Tibial nerve (tissue), 4 donors: ENCODE data around the gene LLGL1. TPM values are rescaled to one million over a fixed set of nuclear protein-coding genes. Genes with fewer than 3 reads are reported as not detected.

ENCODE experiments used
- DNase-seq, 2 donors: peaks; one replicate each; pipeline ENCODE4 v3.0.0-alpha.2; 2019; ENCODE audit warnings: low spot score in 2 of 2
- H3K27ac ChIP-seq, 4 donors: fragments of 200-600 bp; sonication (generic) in 3 of 4; one replicate each; pipeline ENCODE4 v1.5.1; 2017 to 2019; ENCODE audit warnings: mild to moderate bottlenecking in 1 of 4
- H3K27me3 ChIP-seq, 2 donors: fragments of 200-600 bp; sonication (generic) in 1 of 2; one replicate each; pipeline versions ENCODE4 v1.5.1 to v1.6.0; 2017 to 2019
- H3K36me3 ChIP-seq, 3 donors: fragments of 200-600 bp; sonication (generic); one replicate each; pipeline ENCODE4 v1.5.1; 2018 to 2019
- H3K4me1 ChIP-seq, 4 donors: fragments of 200-600 bp; sonication (generic) in 3 of 4; one replicate each; pipeline ENCODE4 v1.5.1; 2017 to 2019
- H3K4me3 ChIP-seq, 4 donors: fragments of 200-600 bp; sonication (generic) in 3 of 4; one replicate each; pipeline ENCODE4 v1.5.1; 2017 to 2019; ENCODE audit warnings: mild to moderate bottlenecking in 1 of 4, moderate library complexity in 1 of 4
- H3K9me3 ChIP-seq, 4 donors: fragments of 200-600 bp; sonication (generic) in 3 of 4; one replicate each; pipeline ENCODE4 v1.5.1; 2017 to 2019
- CTCF ChIP-seq, 5 experiments: fragments of 200-600 bp in 3 of 5; fragments of 450-650 bp in 2 of 5; sonication (generic) in 3 of 5; IDR thresholded peaks; one replicate each; pipeline ENCODE4 v1.5.1; 2016 to 2019; ENCODE audit warnings: antibody characterized with exemption in 5 of 5, mild to moderate bottlenecking in 3 of 5, moderate library complexity in 2 of 5
- EP300 ChIP-seq, 2 donors: sonication (generic); formaldehyde crosslinking; IDR thresholded peaks; one replicate each; pipeline ENCODE4 v1.6.1; 2017; ENCODE audit warnings: antibody characterized with exemption in 2 of 2, mild to moderate bottlenecking in 1 of 2
- POLR2A ChIP-seq, 2 donors: fragments of 450-650 bp; IDR thresholded peaks; one replicate each; pipeline ENCODE4 v1.6.1; 2017; ENCODE audit warnings: antibody characterized with exemption in 2 of 2, mild to moderate bottlenecking in 2 of 2, moderate library complexity in 2 of 2
- WGBS, 2 donors: methylation state at CpG; one replicate each; pipeline ENCODE4 v1.1.5; 2018; 5-methylcytosine and 5-hydroxymethylcytosine counted together
- total RNA-seq, 4 donors: library from RNA; depleted of rRNA; stranded (reverse); fragments of >200 nt; gene quantifications; one replicate each; pipeline ENCODE4 v1.1.0, GENCODE V29; 2016

The LLGL1 gene
- total RNA-seq, 4 donors from 2014 or later: 20.9 to 30.2 (median 27.9) TPM

GRCh38 chr17:18259621-18260331, 34.3 kb downstream of the LLGL1 start:
- Histone ChIP-seq H3K9me3 (no peaks in the 10 kb centered on the region), H3K27me3 (no peaks in the 10 kb centered on the region), H3K4me1 (peaks cover 0 to 60% (median 37%) of the 10 kb centered on the region in 4 donors), H3K36me3 (peaks cover 0 to 41% (median 12%) of the 10 kb centered on the region in 3 donors), H3K4me3 (peak overlapping the region in 3 of 4 donors; percentile 72 to 82 (median 74)), H3K27ac (peak overlapping the region; percentile 62 to 99 (median 88))
- DNase-seq: no peak
- WGBS, 2 donors: 71 to 72% methylated on average over 19 to 22 of the region's 22 CpGs
- TF ChIP-seq EP300 (IDR thresholded peaks at IDR 0.05) (no peak), POLR2A (IDR thresholded peaks at IDR 0.05) (no peak)

DNA sequence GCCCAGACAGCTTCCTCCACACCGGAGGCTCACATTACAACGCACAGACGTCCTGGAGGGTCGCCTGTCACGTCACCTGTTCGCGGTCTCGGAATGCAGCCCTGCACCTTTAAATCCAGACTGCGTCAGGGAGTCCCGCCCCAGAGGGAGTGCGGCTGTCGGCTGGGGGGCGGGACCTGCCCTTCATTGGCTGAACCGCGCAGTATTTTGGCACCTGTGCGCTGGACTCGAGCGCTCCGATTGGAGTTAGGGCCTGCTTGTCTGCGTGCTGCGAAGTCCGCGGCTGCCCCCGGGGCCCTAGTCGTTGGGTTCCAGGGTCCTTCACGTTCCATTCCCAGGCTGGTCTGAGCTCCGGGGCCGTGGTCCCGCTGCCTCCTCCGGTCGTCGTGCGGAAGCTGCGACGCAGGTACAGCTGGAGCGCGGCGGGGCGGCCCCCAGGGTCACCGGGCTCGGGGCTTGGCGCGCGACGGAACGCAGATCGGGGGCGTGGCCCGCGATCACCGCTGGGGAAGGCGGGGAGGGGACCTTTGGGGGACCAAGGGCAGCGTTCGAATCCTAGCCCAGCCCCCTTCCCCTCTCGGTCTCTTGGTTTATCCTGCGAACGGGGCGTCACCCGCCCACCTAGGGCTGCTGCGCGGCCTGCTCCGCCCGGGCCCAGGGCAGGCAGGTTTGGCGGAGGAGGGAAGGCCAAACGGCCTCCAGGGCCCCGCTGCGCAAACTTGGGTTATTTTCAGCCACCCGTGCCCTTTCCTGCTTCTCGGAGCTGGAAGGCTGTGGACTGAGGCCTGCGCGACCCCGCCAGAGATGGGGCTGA, 35.1 kb downstream of the LLGL1 start, which contains the start of gene MIEF2:
Gene MIEF2, plus strand, starts transcription at position 331 of the 814 bp plus-strand sequence. CDS start 2,059 bp downstream, outside the sequence.
- peak within 1 kb of the TSS; percentile 72 to 87 (median 78) for H3K4me3 ChIP-seq
- 0 to 1% methylated on average over 24 to 35 of the region's 72 CpGs for WGBS, 2 donors
- no peaks in the 10 kb centered on the region for H3K27me3 ChIP-seq
- peak; percentile 89 to 92 for DNase-seq
- peak within 1 kb of the TSS; percentile 62 to 99 (median 88) for H3K27ac ChIP-seq
- H3K4me1 ChIP-seq: peaks cover 0 to 60% (median 37%) of the 10 kb centered on the region in 4 donors
- H3K9me3 ChIP-seq: no peaks in the 10 kb centered on the region
- TF ChIP-seq EP300 (IDR thresholded peaks at IDR 0.05) (peak; percentile 80 to 81), POLR2A (IDR thresholded peaks at IDR 0.05) (peak in 1 of 2 donors; percentile 62), CTCF (IDR thresholded peaks at IDR 0.05) (peak in 1 of 5 experiments; percentile 16)
- H3K36me3 ChIP-seq: peaks cover 0 to 41% (median 10%) of the 10 kb centered on the region in 3 donors

- WGBS, 2 donors: 0 to 2% methylated on average over 7 to 16 of the region's 16 CpGs
- DNase-seq: no peak
- Histone ChIP-seq H3K4me1 (peaks cover 0 to 55% (median 37%) of the 10 kb centered on the region in 4 donors), H3K27ac (peak overlapping the region; percentile 62 to 99 (median 88)), H3K27me3 (no peaks in the 10 kb centered on the region), H3K36me3 (peaks cover 0 to 41% (median 10%) of the 10 kb centered on the region in 3 donors), H3K9me3 (no peaks in the 10 kb centered on the region), H3K4me3 (peak overlapping the region; percentile 72 to 87 (median 78))
- TF ChIP-seq EP300 (IDR thresholded peaks at IDR 0.05) (no peak), POLR2A (IDR thresholded peaks at IDR 0.05) (no peak)
Measured at GRCh38 chr17:18261146-18261515, 35.7 kb downstream of the LLGL1 start.

DNA sequence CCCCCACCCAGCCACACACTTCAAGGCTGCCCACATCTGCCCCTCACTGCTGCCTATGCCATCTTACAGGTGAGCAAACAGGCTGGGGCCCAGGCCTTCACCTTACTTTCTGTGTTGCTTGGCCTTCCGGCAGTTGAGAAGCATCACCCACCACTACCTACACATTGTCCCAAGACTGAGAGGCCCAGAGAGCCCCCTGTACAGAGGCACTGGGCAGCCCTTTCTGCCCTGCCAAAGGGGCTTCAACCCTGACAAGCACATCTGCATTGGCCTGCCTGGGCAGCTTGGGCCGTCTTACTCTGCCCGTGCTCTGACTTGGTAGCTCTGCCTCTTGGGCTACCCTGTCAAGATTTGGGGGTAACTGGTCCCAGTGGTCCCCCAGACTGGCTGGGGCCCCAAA, 36.2 kb downstream of the LLGL1 start:
- 73 to 83% methylated on average over 3 of the region's 3 CpGs for WGBS, 2 donors
- Histone ChIP-seq H3K27ac (peak overlapping the region in 3 of 4 donors; percentile 85 to 99 (median 91)), H3K27me3 (no peaks in the 10 kb centered on the region)

DNA sequence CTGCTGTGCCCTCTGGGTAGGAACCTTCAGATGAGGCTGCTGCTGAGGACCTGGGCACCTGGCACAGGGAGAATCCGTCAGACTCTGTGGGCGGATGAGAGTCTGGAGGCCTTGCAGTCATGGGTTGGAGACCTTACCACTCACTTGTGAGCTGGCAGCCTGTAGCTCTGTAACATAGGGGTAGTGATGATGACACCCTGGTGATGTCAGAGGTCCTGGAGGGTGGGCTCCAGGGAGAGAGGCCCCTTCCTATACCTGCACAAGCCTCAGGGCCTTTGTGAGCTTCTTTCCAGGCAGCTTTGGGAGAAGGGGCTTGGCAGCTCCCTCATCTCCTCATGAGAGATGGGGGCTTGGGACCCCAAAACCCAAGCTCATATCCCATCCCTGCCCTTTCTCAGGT, 36.7 kb downstream of the LLGL1 start:
- H3K27me3 ChIP-seq: no peaks in the 10 kb centered on the region
- WGBS, 2 donors: 90 to 94% methylated on average over 2 of the region's 2 CpGs
- H3K27ac ChIP-seq: peak overlapping the region in 2 of 4 donors; percentile 91 to 99
- H3K36me3 ChIP-seq: peaks cover 0 to 42% (median 10%) of the 10 kb centered on the region in 3 donors
- no peak for TF ChIP-seq CTCF (IDR thresholded peaks at IDR 0.05)
- TF ChIP-seq EP300 (IDR thresholded peaks at IDR 0.05): no peak
- no peak overlapping the region for H3K4me3 ChIP-seq
- peaks cover 0 to 45% (median 30%) of the 10 kb centered on the region in 4 donors for H3K4me1 ChIP-seq
- DNase-seq: no peak
- H3K9me3 ChIP-seq: no peaks in the 10 kb centered on the region

More for the DNA sequence above, 36.2 kb downstream of the LLGL1 start:
- TF ChIP-seq EP300 (IDR thresholded peaks at IDR 0.05) (no peak), CTCF (IDR thresholded peaks at IDR 0.05) (no peak), POLR2A (IDR thresholded peaks at IDR 0.05) (no peak)
- Histone ChIP-seq H3K4me1 (peaks cover 0 to 50% (median 34%) of the 10 kb centered on the region in 4 donors), H3K9me3 (no peaks in the 10 kb centered on the region), H3K4me3 (peak overlapping the region in 3 of 4 donors; percentile 74 to 87 (median 82)), H3K36me3 (peaks cover 0 to 39% (median 10%) of the 10 kb centered on the region in 3 donors)
- no peak for DNase-seq
